Occipital lobe (tissue), 2 donors: ENCODE results near the gene SP140. TPM values are rescaled to one million over a fixed set of nuclear protein-coding genes. Genes with fewer than 3 reads are reported as not detected.

Source experiments
- DNase-seq: peaks from one replicate; lab custom pipeline; 2025; lab: John Stamatoyannopoulos, UW
- total RNA-seq: library from RNA; depleted of rRNA; stranded (reverse); fragments of >200 nt; gene quantifications from one replicate; pipeline ENCODE4 v1.2.3, GENCODE V29; 2014

Gene SP140
- total RNA-seq, 1 donor from 2014 or later: 1.1 TPM

DNA sequence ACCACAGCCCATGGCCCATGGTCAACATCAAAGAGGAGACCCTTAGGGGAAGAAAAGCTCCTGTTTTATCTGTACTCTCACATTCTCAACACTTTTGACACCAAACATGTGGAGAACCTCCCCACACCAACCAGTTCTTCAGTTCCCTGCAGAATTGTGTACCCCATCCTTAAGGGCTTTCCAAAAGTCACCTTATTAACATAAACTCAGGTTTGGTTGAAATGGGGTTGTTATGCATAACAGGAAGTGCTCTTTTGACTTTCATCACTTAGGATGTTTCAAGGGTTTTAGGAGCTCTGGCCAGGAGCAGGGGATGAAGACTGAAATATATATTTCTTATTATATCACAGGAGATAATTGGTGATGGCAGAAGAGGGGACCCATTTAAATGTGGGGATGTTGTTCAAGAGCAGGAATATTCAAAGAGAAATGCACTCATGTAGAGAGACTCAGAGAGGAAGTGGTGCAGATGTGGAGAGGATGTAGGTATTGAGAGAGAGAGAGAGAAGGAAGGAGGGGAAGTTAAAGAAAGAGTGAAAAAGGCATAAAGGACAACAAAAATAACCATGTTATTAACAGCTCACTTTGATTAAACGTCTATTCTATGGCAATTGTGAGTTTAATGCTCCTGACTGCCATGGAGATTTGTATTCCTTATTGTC lies 136.6 kb downstream of the SP140 start:
- no peak for DNase-seq

Other genes starting within 250 kb of the SP140 start
- 66.8 TPM for gene SLC16A14, start 156.8 kb upstream of the SP140 start, total RNA-seq
- gene SP110, start 5.8 kb upstream of the SP140 start, total RNA-seq: 1.2 TPM
- 0.47 TPM for gene SP140L, start 101.5 kb downstream of the SP140 start, total RNA-seq
- 4.8 TPM for gene SP100, start 190.5 kb downstream of the SP140 start, total RNA-seq